GM21390 (cell line): ENCODE data around the gene DDIAS.
"Not testable (repeated sequence)": the region's sequence is repeated elsewhere in the genome, so short reads cannot be mapped to it uniquely, and the experiment has no call there.

Experiments
- ATAC-seq: cut with Tn5 transposase; IDR thresholded peaks from one replicate; pipeline ENCODE4 v1.9.1; 2021; ENCODE audit not compliant: unreplicated experiment

Gene DDIAS

GRCh38 chr11:82967381-82967780 is 65.8 kb downstream of the DDIAS start:
- ATAC-seq: no peak

- peak; percentile 93 for ATAC-seq
These were observed 68.3 kb downstream of the DDIAS start for GRCh38 chr11:82969811-82970210.

DNA sequence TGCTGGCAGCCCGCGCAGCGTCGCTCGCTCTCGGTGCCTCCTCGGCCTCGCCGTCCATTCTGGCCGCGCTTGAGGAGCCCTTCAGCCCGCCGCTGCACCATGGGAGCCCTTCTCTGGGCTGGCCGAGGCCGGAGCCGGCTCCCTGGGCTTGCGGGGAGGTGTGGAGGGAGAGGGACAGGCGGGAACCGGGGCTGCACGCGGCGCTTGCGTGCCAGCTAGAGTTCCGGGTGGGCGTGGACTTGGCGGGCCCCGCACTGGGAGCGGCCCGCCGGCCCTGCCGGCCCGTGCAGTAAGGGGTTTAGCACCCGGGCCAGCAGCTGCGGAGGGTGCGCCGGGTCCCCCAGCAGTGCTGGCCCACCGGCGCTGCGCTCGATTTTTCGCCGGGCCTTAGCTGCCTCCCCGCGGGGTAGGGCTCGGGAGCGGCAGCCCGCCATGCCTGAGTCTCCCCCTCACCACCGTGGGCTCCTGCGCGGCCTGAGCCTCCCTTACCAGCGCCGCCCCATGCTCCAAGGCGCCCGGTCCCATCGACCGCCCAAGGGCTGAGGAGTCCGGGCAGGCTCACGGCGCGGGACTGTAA is 69.1 kb downstream of the DDIAS start:
- not testable (repeated sequence) for ATAC-seq

DNA sequence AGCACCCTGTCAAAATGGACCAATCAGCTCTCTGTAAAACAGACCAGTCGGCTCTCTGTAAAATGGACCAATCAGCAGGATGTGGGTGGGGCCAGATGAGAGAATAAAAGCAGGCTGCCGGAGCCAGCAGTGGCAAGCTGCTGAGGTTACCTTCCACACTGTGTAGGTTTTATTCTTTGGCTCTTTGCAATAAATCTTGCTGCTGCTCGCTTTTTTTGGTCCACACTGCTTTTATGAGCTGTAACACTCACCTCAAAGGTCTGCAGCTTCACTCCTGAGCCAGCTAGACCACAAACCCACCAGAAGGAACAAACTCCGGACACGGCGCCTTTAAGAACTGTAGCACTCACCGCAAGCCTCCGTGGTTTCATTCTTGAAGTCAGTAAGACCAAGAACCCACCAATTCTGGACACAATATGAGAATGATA is 70.0 kb downstream of the DDIAS start:
- peak; percentile 44 for ATAC-seq

- ATAC-seq: no peak
These were observed 70.6 kb downstream of the DDIAS start for GRCh38 chr11:82972103-82972502.

DNA sequence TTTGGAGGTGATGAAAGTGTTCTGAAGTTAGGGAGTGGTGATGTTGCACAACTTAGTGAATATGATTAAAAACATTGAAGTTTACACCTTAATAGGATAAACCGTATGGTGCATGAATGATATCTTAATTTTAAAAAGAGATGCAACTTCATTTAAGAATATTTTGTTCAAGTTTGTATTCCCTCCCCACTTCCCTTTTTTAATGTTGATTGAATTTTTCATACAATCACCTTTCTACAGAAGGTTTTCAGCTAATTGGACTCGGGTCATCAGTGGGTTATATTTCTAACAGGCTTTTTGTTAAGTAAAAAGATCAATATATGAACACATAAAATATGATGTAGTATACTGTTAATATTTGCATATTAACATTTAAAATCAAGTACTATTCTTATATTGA is 72.6 kb downstream of the DDIAS start:
- ATAC-seq: no peak

- ATAC-seq: no peak
These were observed 73.3 kb downstream of the DDIAS start for GRCh38 chr11:82974851-82975250.

GRCh38 chr11:82975882-82976281 is 74.3 kb downstream of the DDIAS start:
- no peak for ATAC-seq

DNA sequence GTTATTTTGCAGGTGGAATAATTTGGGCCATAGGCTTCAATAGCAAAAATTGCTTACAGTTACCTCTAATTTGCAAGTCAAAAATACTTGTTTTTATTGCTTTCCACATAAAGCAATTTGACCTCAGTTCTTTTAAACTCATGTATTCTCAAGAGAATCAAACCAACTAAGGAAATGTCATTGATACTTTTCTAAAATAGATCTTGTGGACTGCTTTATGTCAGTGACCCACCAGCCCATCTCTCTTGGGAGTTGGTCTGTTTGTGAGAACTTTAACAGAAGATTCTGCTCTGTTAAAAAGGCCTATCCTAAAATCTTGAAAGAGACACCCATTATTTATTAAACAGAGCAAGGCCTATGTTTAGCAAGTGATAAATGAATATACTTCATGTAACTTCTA is 75.2 kb downstream of the DDIAS start:
- ATAC-seq: no peak

DNA sequence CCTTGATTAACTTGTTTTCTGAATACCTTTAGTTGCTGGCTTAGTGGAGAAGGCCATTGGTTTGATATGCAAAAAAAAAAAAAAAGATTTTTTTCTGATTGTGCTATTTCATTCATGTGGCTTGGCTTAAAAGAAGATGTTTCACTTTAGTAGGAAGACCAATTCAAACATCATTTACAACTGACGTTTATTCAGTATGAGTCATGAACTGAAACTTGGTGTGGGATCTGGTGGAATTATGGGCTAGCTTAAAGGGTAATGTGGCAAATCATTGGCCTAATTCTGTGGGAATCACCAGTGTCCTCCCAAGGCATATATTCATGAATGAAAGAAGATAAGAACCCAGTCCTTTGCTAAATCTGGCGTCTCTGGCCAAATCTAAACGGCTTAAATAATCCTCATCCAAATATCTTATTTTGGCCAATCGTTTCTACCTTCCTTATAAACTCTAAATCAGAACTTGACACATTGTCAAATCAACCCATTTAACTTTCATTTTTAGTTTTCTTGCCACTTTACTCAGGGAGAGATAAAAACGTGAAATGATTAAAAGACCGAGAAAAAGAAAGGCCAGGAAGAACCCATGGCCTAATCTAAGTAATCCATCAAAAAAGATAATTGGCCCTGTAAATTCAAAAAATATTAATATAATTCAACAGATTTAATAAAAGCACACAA is 77.0 kb downstream of the DDIAS start:
- ATAC-seq: no peak

- no peak for ATAC-seq
These were observed 78.3 kb downstream of the DDIAS start for GRCh38 chr11:82979824-82980223.

- no peak for ATAC-seq
These were observed 78.8 kb downstream of the DDIAS start for GRCh38 chr11:82980292-82980691.

DNA sequence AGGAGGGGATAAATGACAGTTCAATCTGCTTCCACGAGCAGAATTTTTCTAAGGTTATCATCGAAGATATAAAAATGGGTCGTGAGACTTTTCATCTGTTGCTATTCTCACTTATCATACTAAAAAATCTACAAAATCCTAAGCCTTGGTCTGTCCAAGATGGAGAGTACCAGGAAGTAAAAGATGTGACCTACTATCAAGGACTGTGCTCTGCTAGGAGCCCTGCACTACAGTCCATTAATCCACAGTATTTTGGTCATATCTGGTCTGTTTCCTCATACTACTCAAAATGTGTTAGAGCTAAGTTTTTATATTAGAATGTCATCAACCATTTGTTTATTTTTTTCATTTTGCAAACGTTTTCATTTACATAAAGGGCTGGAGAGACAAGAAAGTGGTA is 79.4 kb downstream of the DDIAS start:
- ATAC-seq: no peak

GRCh38 chr11:82981852-82982251 is 80.3 kb downstream of the DDIAS start:
- ATAC-seq: no peak
